Endodermal cell (in vitro differentiated cells): ENCODE data around the gene KHK. TPM values are rescaled to one million over a fixed set of nuclear protein-coding genes. Genes with fewer than 3 reads are reported as not detected.

Experiments
- DNase-seq: peaks from one replicate; pipeline ENCODE4 v3.0.0-alpha.2; 2017
- H3K27ac ChIP-seq: 2 replicates; pipeline ENCODE4 v1.5.1; 2013; ENCODE audit warnings: mild to moderate bottlenecking, low read depth, low read length, moderate library complexity
- H3K27me3 ChIP-seq: 2 replicates; pipeline ENCODE4 v1.6.1; 2013; ENCODE audit warnings: mild to moderate bottlenecking, low read length, moderate library complexity; ENCODE audit not compliant: insufficient read depth, control insufficient read depth, poor library complexity, severe bottlenecking
- H3K36me3 ChIP-seq: 2 replicates; pipeline ENCODE4 v1.7.0; 2013; ENCODE audit warnings: mild to moderate bottlenecking, low read length, moderate library complexity; ENCODE audit not compliant: control insufficient read depth, insufficient read depth
- H3K4me1 ChIP-seq: one replicate; pipeline ENCODE4 v1.7.0; 2013; ENCODE audit warnings: low read length; ENCODE audit not compliant: control insufficient read depth, insufficient read depth
- H3K4me3 ChIP-seq: 2 replicates; pipeline ENCODE4 v1.5.1; 2013; ENCODE audit warnings: mild to moderate bottlenecking, low read length, moderate library complexity
- H3K9ac ChIP-seq: 2 replicates; pipeline ENCODE4 v1.6.1; 2013; ENCODE audit warnings: mild to moderate bottlenecking, low read length, moderate library complexity; ENCODE audit not compliant: poor library complexity, severe bottlenecking; ENCODE audit errors: extremely low read depth
- H3K9me3 ChIP-seq: 2 replicates; pipeline ENCODE4 v1.6.1; 2013; ENCODE audit warnings: mild to moderate bottlenecking, low read length, moderate library complexity; ENCODE audit not compliant: control insufficient read depth
- H3K27ac Mint-ChIP-seq: 2 replicates; pipeline ENCODE4 v1.8.0; 2020; ENCODE audit warnings: mixed read lengths
- H3K27me3 Mint-ChIP-seq: 2 replicates; pipeline ENCODE4 v1.8.0; 2021; ENCODE audit warnings: mild to moderate bottlenecking, mixed read lengths; ENCODE audit not compliant: insufficient read depth
- H3K36me3 Mint-ChIP-seq: 2 replicates; pipeline ENCODE4 v1.8.0; 2020; ENCODE audit warnings: low read depth, mixed read lengths
- H3K4me1 Mint-ChIP-seq: 2 replicates; pipeline ENCODE4 v1.8.0; 2020; ENCODE audit warnings: mixed read lengths
- H3K4me3 Mint-ChIP-seq: 2 replicates; pipeline ENCODE4 v1.8.0; 2020; ENCODE audit warnings: mild to moderate bottlenecking, moderate library complexity, mixed read lengths
- H3K9me3 Mint-ChIP-seq: 2 replicates; pipeline ENCODE4 v1.8.0; 2020; ENCODE audit warnings: mild to moderate bottlenecking, mixed read lengths
- WGBS, 2 experiments: methylation state at CpG; one replicate each; pipeline versions ENCODE4 v1.1.5 to v1.1.7; 2013; ENCODE audit warnings: missing lambda C conversion rate in 2 of 2, mixed read lengths in 1 of 2; ENCODE audit not compliant: insufficient coverage in 1 of 2, insufficient read length in 1 of 2; 5-methylcytosine and 5-hydroxymethylcytosine counted together
- total RNA-seq, 2 donors: library from RNA; stranded (reverse); fragmentation: NEBNext Ultra II Directional in 1 of 2; extraction: Animal tissue kit (Norgen Biotek cat#: 25700) in 1 of 2; gene quantifications; 2 replicates in 1 of 2; 3 replicates in 1 of 2; pipeline ENCODE4 v1.2.1, GENCODE V29; 2021
- TF ChIP-seq, protein P1 (sequence below): fragments of 200-600 bp; sonication (generic); conservative IDR thresholded peaks from 2 replicates; pipeline ENCODE4 v1.5.0; 2021; ENCODE audit warnings: antibody characterized with exemption, mild to moderate bottlenecking

KHK gene
- total RNA-seq, 2 donors from 2014 or later: 3.3 to 3.9 TPM

DNA sequence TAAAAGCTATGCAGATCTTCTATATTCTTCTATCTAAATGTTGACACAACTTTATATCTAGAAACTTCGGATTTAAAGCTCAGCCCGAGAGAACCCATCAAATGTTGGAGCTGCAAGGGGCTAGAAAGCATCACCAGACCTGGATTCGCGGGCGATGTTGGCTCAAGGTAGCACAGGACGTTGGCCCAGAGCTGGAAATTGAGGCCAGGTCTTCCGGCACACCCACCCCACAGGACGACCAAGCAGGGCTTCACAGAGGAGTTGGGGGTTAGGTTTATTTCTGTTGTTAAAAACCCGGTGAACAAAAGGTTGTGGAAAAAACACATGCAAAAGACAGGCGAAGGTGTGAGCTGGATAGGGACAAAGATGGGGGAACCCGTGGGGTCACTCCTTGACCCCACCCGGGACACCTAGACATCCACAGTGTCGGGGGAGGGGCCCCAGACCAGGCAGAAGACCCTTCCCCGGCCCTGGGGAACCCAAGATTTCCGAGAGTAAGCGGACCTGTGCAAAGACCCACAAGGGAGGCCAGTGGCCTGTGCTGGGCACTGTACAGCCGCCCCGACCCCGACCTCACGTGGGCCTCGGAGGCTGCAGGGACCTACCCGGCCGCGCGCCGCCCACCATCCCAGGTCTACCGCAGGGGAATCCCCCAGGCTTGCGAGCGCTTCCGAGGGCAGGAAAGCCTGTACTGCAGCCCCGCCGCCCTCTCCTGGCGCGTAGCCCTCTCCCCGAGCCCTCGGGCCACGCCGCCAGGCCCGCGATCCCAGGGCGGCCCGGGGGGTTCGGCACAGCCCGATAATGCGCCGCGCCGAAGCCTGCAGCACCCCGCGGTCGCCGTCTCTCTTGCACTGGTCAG, 36.9 kb upstream of the KHK start:
- H3K27me3 Mint-ChIP-seq: no peaks in the 10 kb centered on the region
- DNase-seq: peak; percentile 52
- peaks cover 11% of the 10 kb centered on the region for H3K4me1 ChIP-seq
- H3K27me3 ChIP-seq: no peaks in the 10 kb centered on the region
- H3K36me3 ChIP-seq: peaks cover 8% of the 10 kb centered on the region
- H3K4me3 ChIP-seq: peak overlapping the region; percentile 96
- peaks cover 14% of the 10 kb centered on the region for H3K36me3 Mint-ChIP-seq
- peak overlapping the region; percentile 96 for H3K27ac Mint-ChIP-seq
- H3K9ac ChIP-seq: peak overlapping the region; percentile 49
- H3K4me3 Mint-ChIP-seq: peak overlapping the region; percentile 90
- peaks cover 24% of the 10 kb centered on the region for H3K4me1 Mint-ChIP-seq
- H3K9me3 ChIP-seq: no peaks in the 10 kb centered on the region
- H3K27ac ChIP-seq: no peak overlapping the region
- TF ChIP-seq, protein P1, sequence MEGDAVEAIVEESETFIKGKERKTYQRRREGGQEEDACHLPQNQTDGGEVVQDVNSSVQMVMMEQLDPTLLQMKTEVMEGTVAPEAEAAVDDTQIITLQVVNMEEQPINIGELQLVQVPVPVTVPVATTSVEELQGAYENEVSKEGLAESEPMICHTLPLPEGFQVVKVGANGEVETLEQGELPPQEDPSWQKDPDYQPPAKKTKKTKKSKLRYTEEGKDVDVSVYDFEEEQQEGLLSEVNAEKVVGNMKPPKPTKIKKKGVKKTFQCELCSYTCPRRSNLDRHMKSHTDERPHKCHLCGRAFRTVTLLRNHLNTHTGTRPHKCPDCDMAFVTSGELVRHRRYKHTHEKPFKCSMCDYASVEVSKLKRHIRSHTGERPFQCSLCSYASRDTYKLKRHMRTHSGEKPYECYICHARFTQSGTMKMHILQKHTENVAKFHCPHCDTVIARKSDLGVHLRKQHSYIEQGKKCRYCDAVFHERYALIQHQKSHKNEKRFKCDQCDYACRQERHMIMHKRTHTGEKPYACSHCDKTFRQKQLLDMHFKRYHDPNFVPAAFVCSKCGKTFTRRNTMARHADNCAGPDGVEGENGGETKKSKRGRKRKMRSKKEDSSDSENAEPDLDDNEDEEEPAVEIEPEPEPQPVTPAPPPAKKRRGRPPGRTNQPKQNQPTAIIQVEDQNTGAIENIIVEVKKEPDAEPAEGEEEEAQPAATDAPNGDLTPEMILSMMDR: no peak
- 9 to 14% methylated on average over 29 to 52 of the region's 52 CpGs for WGBS, 2 experiments
- H3K9me3 Mint-ChIP-seq: peaks cover 2% of the 10 kb centered on the region

DNA sequence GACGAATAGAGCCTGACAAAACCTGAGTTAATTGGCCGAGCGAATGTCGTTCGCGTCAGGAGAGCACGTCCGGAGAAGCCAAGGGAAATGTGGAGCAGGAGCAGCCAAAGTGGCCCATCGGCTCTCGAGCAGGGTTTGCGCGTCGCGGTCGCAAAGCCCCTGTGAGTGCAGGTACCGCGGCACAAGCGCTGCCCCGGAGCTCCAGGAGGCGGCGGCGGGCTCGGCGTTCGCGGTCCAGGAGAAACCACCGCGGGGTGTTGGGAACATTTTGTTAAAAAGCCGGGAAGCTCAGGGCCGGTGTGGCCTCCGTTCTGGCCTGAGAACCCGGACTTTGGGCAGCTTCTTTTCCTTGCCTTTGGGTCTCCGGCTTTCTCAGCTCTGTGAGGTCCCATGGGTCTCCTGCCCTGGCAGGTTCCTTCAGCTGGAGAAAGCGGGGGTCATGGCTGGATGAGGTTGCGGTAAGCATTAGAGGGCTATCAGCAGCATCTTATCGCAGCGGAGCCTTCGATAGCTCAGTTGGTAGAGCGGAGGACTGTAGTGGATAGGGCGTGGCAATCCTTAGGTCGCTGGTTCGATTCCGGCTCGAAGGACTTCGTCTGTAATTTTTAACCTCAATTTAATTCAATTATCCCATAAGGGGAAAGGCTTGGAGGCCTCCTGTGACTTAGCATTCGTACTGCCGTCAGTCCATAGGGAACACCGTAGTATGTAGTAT, 36.1 kb upstream of the KHK start:
- H3K9me3 ChIP-seq: no peaks in the 10 kb centered on the region
- 0 to 1% methylated on average over 22 to 48 of the region's 48 CpGs for WGBS, 2 experiments
- peaks cover 2% of the 10 kb centered on the region for H3K9me3 Mint-ChIP-seq
- peak overlapping the region; percentile 91 for H3K27ac ChIP-seq
- H3K4me1 Mint-ChIP-seq: peaks cover 24% of the 10 kb centered on the region
- peak overlapping the region; percentile 49 for H3K9ac ChIP-seq
- H3K4me3 Mint-ChIP-seq: peak overlapping the region; percentile 90
- H3K27ac Mint-ChIP-seq: peak overlapping the region; percentile 96
- DNase-seq: peak; percentile 99
- peaks cover 21% of the 10 kb centered on the region for H3K36me3 Mint-ChIP-seq
- no peaks in the 10 kb centered on the region for H3K27me3 Mint-ChIP-seq
- H3K36me3 ChIP-seq: peaks cover 16% of the 10 kb centered on the region
- H3K4me3 ChIP-seq: peak overlapping the region; percentile 96
- no peaks in the 10 kb centered on the region for H3K27me3 ChIP-seq
- H3K4me1 ChIP-seq: peaks cover 11% of the 10 kb centered on the region
- TF ChIP-seq, protein P1: peak; percentile 66

DNA sequence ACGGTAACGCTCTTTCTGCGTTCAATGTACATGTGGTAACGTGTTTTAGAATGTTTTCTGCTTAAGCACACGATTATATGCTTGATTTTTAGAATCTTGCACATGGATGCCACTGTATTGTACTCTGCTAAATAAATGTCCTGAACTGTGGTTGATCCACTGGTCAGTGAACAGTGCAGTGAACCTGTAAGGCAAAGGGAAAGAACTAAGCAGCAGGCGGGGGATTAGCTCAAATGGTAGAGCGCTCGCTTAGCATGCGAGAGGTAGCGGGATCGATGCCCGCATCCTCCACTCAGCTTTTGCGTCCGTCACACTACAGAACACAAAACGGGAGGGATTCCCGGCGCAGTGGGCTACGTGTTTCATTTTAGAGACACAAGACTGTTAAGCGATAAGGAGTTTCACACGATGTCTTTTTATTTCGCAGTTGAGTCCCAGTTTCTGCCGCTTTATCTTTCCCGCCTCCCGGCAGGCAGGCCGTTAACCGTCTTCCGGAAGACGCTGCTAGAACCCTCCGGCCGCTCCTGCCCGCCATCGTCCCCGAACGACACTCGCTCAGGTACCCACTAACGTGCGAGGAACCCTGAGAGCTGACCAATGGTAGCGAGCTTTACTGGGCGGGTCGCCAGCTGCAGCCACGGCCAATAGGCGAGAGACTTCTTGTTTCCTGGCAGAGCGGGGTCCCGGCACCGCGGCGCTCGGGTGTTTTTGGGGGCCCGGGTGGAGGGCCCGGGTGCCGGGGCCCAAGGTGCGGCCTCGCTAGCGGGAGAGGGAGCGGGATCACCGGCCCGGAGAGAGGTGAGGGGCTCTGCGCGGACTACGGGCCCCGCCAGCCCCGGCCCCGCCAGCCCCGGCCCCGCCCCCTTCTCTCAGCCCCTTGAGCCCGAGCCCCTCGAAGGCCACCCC, 35.3 kb upstream of the KHK start, which contains the start of gene AGBL5:
Gene AGBL5, plus strand, starts transcription at position 673 of the 906 bp plus-strand sequence. CDS start 1,291 bp downstream, outside the sequence.
- Mint-ChIP-seq H3K4me3 (peak within 1 kb of the TSS; percentile 90), H3K27me3 (no peaks in the 10 kb centered on the region), H3K27ac (peak within 1 kb of the TSS; percentile 96), H3K36me3 (peaks cover 29% of the 10 kb centered on the region), H3K9me3 (peaks cover 2% of the 10 kb centered on the region), H3K4me1 (peaks cover 24% of the 10 kb centered on the region)
- TF ChIP-seq, protein P1: no peak
- Histone ChIP-seq H3K27ac (peak within 1 kb of the TSS; percentile 91), H3K4me1 (peaks cover 11% of the 10 kb centered on the region), H3K9ac (peak within 1 kb of the TSS; percentile 71), H3K27me3 (no peaks in the 10 kb centered on the region), H3K4me3 (peak within 1 kb of the TSS; percentile 96), H3K36me3 (peaks cover 24% of the 10 kb centered on the region), H3K9me3 (no peaks in the 10 kb centered on the region)
- peak; percentile 98 for DNase-seq
- WGBS, 2 experiments: 0 to 1% methylated on average over 40 to 67 of the region's 67 CpGs
